ENCODE measurements around the gene DPEP2NB.
"Not testable (repeated sequence)": the region's sequence is repeated elsewhere in the genome, so short reads cannot be mapped to it uniquely, and the experiment has no call there.

Gene DPEP2NB

DNA sequence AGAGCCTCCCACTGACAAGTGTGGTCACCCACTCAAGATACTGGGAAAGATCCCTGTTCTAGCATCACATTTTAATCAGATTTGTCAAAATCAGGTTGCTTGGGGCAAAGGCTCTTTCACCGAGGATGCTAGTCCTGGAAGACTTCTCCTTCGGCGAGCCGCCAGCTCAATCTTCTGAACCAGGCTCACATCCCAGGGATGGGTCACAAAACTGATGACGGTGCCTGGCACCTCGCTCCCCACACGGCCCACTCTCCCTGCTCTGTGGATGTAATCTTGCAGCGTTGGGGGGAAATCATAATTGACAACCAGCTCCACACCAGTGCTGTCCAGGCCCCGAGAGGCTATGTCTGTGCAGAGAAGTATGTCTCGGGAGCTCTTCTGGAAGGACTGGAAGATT is 5.8 kb upstream of the DPEP2NB start:
- in situ Hi-C loops (cut with HindIII; ENCODE audit: low sequenced_read_pairs): no loop called here
- TF ChIP-seq, protein P1, sequence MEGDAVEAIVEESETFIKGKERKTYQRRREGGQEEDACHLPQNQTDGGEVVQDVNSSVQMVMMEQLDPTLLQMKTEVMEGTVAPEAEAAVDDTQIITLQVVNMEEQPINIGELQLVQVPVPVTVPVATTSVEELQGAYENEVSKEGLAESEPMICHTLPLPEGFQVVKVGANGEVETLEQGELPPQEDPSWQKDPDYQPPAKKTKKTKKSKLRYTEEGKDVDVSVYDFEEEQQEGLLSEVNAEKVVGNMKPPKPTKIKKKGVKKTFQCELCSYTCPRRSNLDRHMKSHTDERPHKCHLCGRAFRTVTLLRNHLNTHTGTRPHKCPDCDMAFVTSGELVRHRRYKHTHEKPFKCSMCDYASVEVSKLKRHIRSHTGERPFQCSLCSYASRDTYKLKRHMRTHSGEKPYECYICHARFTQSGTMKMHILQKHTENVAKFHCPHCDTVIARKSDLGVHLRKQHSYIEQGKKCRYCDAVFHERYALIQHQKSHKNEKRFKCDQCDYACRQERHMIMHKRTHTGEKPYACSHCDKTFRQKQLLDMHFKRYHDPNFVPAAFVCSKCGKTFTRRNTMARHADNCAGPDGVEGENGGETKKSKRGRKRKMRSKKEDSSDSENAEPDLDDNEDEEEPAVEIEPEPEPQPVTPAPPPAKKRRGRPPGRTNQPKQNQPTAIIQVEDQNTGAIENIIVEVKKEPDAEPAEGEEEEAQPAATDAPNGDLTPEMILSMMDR (IDR thresholded peaks at IDR 0.05; ENCODE audit: low read depth, low read length): no peak
- H3K4me3 ChIP-seq (ENCODE audit: low read depth, low read length): no peak overlapping the region
- DNase-seq (ENCODE audit: low read depth, low spot score): no peak

DNA sequence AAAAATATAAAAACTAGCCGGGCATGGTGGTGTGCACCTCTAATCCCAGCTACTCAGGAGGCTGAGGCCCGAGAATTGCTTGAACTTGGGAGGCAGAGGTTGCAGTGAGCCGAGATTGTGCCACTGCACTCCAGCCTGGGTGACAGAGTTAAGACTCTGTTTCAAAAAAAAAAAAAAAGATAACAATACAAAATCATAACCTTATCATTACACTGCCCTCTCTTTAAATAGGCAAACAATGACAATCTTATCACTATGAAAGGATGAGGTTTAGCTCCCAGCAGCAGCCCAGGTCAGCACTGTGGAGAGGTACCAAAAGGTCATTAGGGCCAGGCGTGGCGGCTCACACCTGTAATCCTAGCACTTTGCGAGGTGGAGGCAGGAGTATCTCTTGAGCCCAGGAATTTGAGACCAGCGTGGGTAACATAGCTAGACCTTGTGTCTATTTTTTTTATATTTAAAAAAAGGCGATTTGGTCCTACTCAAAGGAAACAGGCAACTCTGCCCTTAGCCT is 3.5 kb upstream of the DPEP2NB start:
- TF ChIP-seq, protein P1 (IDR thresholded peaks at IDR 0.05; ENCODE audit: low read depth, low read length): no peak
- in situ Hi-C loops (cut with HindIII; ENCODE audit: low sequenced_read_pairs): no loop called here
- H3K4me3 ChIP-seq (ENCODE audit: low read depth, low read length): no peak overlapping the region
- no peak for DNase-seq (ENCODE audit: low read depth, low spot score)

DNA sequence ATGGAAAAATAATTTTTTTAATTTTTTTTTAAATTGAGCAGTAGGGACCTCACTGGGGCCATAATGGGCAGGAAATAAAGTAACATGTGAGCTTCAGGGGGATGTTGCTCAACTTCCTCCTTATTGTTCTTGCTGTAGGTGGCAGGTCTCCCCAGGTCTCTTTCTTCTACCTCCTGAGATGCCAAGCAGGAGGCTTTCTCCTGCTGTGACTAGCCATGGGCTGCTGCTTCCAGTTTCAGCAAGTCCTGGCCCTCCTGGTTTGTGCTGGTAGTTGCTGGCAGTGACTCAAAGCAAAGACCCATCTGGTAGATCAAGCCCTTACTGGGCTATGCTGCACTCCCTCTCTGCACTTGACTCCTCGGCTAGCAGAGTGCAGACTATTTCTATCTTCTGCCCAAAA is 2.3 kb downstream of the DPEP2NB start:
- no peak overlapping the region for H3K4me3 ChIP-seq (ENCODE audit: low read depth, low read length)
- in situ Hi-C loops (cut with HindIII; ENCODE audit: low sequenced_read_pairs): no loop called here
- TF ChIP-seq, protein P1 (IDR thresholded peaks at IDR 0.05; ENCODE audit: low read depth, low read length): no peak
- no peak for DNase-seq (ENCODE audit: low read depth, low spot score)

DNA sequence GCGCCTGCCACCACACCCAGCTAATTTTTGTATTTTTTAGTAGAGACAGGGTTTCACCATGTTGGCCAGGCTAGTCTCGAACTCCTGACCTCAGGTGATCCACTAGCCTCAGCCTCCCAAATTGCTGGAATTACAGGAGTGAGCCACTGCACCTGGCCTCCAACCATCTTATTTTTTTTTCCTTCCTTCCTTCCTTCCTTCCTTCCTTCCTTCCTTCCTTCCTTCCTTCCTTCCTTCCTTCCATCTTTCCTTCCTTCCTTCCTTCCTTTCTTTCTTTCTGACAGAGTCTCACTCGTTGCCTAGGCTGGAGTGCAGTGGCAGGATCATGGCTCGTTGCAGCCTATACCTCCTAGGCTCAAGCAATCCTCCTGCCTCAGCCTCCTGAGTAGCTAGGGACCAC is 5.8 kb downstream of the DPEP2NB start:
- H3K4me3 ChIP-seq (ENCODE audit: low read depth, low read length); DNase-seq (ENCODE audit: low read depth, low spot score); in situ Hi-C loops (cut with HindIII; ENCODE audit: low sequenced_read_pairs): not testable (repeated sequence)

DNA sequence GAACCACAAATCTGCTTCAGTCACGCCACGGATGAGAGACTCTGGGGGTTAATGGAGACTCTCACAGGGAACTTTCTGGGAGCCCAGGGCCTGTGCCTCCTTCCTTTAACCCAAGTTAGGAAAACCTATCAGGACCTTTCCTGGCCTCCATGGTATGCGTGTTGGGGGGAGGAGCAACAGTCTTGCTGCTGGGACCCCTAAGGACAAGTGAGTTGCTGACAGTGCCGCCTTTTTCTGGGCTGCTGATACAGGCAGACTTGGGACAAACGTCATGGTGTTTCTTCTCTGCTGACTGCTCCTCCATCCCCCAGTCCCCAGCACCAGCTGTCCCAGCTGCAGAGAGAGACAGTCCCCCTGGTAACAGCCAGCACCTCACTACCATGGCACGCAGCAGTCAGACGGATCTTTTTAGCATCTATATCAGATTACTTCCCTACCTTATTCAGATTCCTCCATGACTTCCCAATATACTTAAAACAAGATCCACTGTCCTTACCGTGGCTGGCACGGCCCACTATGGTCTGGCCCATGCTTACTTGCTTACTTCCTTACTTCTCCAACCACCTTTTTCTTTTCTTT is 6.5 kb downstream of the DPEP2NB start:
- H3K4me3 ChIP-seq (ENCODE audit: low read depth, low read length): no peak overlapping the region
- DNase-seq (ENCODE audit: low read depth, low spot score): no peak
- in situ Hi-C loops (cut with HindIII; ENCODE audit: low sequenced_read_pairs): no loop called here
- TF ChIP-seq, protein P1 (IDR thresholded peaks at IDR 0.05; ENCODE audit: low read depth, low read length): no peak

DNA sequence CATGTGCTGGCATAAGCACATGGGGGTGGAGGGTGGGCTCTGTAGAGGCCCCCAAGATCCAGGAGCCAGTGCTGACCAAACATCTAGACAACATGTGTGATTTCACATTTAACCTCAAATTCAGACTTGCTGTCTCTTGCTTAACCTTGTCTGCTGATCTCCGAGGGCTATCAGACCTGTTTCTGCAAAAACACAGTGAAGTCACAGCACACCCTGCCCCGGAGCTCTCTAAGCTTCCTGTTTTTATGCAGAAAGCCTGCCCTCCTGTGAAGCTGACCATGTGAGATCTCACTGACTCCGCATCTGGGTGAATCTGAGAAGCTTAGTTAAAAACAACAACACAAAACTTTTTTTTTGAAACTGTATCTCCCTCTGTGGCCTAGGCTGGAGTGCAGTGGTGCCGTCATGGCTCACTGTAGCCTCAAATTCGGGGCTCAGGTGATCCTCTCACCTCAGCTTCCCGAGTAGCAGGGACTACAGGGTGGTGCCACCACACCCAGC is 9.9 kb downstream of the DPEP2NB start:
- TF ChIP-seq, protein P1 (IDR thresholded peaks at IDR 0.05; ENCODE audit: low read depth, low read length): no peak
- DNase-seq (ENCODE audit: low read depth, low spot score): peak; percentile 19
- no peak overlapping the region for H3K4me3 ChIP-seq (ENCODE audit: low read depth, low read length)
- in situ Hi-C loops (cut with HindIII; ENCODE audit: low sequenced_read_pairs): no loop called here

DNA sequence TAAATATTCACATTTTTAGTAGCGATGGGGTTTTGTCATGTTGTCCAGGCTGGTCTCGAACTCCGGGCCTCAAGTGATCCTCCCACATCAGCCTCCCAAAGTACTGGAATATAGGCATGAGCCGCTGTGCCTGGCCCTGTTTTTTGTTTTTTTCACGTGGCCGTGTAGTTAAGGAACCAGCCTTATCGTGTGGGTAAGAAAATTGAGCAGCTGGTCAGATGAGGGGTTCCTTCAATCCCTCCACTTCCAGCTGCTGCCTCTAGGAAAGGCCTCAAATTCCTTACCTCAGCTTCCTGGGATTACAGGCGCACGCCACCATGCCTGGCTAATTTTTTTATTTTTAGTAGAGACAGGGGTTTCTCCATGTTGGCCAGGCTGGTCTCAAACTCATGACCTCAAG is 10.5 kb downstream of the DPEP2NB start:
- in situ Hi-C loops (cut with HindIII; ENCODE audit: low sequenced_read_pairs): no loop called here
- no peak for DNase-seq (ENCODE audit: low read depth, low spot score)
- H3K4me3 ChIP-seq (ENCODE audit: low read depth, low read length): no peak overlapping the region
- TF ChIP-seq, protein P1 (IDR thresholded peaks at IDR 0.05; ENCODE audit: low read depth, low read length): no peak

Measured in astrocyte of the spinal cord (primary cell).